ENCODE measurements around the gene AMH.

AMH gene

GRCh38 chr19:2273356-2274184, 24.4 kb downstream of the AMH start:
- Histone ChIP-seq H3K4me1 (ENCODE audit: low read length) (peaks cover 30% of the 10 kb centered on the region), H3K9me3 (ENCODE audit: insufficient read depth, low read length) (no peaks in the 10 kb centered on the region), H3K4me2 (ENCODE audit: low read length) (peak overlapping the region; percentile 89), H2AFZ (ENCODE audit: low read depth, low read length) (no peak overlapping the region), H3K36me3 (replicated peaks; ENCODE audit: low read depth, low read length) (peaks cover 44% of the 10 kb centered on the region), H4K20me1 (ENCODE audit: insufficient read depth, low read length) (peaks cover 66% of the 10 kb centered on the region), H3K4me3 (ENCODE audit: low read length) (peak overlapping the region; percentile 91), H3K27ac (ENCODE audit: low read length) (peak overlapping the region; percentile 87), H3K79me2 (ENCODE audit: low read length) (peaks cover 62% of the 10 kb centered on the region), H3K9ac (ENCODE audit: low read length) (peak overlapping the region; percentile 39), H3K27me3 (ENCODE audit: low read depth, low read length) (no peaks in the 10 kb centered on the region)
- TF ChIP-seq EZH2phosphoT487 (IDR thresholded peaks at IDR 0.05; ENCODE audit: low read depth), result no peak
- peak; percentile 97 for TF ChIP-seq CTCF (IDR thresholded peaks at IDR 0.05; ENCODE audit: low read depth, low read length)

GRCh38 chr19:2274185-2274711, 25.1 kb downstream of the AMH start:
- peaks cover 44% of the 10 kb centered on the region for H3K36me3 ChIP-seq (replicated peaks; ENCODE audit: low read depth, low read length)
- H3K27me3 ChIP-seq (ENCODE audit: low read depth, low read length), result no peaks in the 10 kb centered on the region
- H3K4me1 ChIP-seq (ENCODE audit: low read length), result peaks cover 28% of the 10 kb centered on the region
- peak overlapping the region; percentile 89 for H3K4me2 ChIP-seq (ENCODE audit: low read length)
- H3K79me2 ChIP-seq (ENCODE audit: low read length), result peaks cover 60% of the 10 kb centered on the region
- no peak overlapping the region for H2AFZ ChIP-seq (ENCODE audit: low read depth, low read length)
- H3K4me3 ChIP-seq (ENCODE audit: low read length), result peak overlapping the region; percentile 51
- H4K20me1 ChIP-seq (ENCODE audit: insufficient read depth, low read length), result peaks cover 66% of the 10 kb centered on the region
- H3K9me3 ChIP-seq (ENCODE audit: insufficient read depth, low read length), result no peaks in the 10 kb centered on the region
- peak overlapping the region; percentile 7; the same call in 1 of the 2 replicates for H3K9ac ChIP-seq (ENCODE audit: low read length)
- TF ChIP-seq EZH2phosphoT487 (IDR thresholded peaks at IDR 0.05; ENCODE audit: low read depth) (no peak), CTCF (IDR thresholded peaks at IDR 0.05; ENCODE audit: low read depth, low read length) (no peak)
- peak overlapping the region; percentile 7; the same call in 1 of the 2 replicates for H3K27ac ChIP-seq (ENCODE audit: low read length)

DNA sequence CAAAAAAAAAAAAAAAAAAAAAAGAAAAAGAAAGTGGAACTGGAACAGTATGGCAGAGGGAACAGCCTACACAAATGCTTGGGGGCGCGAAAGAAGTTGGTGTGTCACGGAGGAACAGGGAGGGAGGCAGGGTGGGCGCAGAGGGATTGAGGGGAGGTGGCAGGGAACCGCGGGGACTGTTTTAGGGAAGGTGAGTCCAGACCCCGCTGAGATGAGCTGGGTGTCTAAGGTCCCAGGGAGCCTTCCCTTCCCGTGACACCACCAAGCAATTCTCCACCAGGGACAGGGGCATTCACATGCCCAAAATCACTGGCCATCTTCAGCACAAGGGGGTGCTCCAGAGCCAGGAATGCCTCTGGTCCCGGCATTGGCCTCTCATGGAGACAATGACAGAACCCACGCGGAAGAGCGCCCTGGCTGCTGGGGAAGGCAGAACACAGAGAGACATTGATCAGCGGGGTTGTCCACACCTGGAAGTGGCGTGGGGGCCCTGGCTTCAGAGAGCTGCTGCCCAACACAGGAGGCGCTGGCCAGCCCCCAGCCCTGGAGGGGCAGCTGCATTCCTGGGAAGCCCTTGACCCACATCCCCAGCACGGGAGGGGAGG, 25.9 kb downstream of the AMH start:
- no peak overlapping the region for H3K9ac ChIP-seq (ENCODE audit: low read length)
- H3K4me3 ChIP-seq (ENCODE audit: low read length), result no peak overlapping the region
- peaks cover 59% of the 10 kb centered on the region for H4K20me1 ChIP-seq (ENCODE audit: insufficient read depth, low read length)
- no peak overlapping the region for H3K4me2 ChIP-seq (ENCODE audit: low read length)
- peaks cover 28% of the 10 kb centered on the region for H3K4me1 ChIP-seq (ENCODE audit: low read length)
- H3K9me3 ChIP-seq (ENCODE audit: insufficient read depth, low read length), result no peaks in the 10 kb centered on the region
- no peak overlapping the region for H2AFZ ChIP-seq (ENCODE audit: low read depth, low read length)
- peaks cover 52% of the 10 kb centered on the region for H3K79me2 ChIP-seq (ENCODE audit: low read length)
- H3K27me3 ChIP-seq (ENCODE audit: low read depth, low read length), result no peaks in the 10 kb centered on the region
- peaks cover 41% of the 10 kb centered on the region for H3K36me3 ChIP-seq (replicated peaks; ENCODE audit: low read depth, low read length)
- no peak overlapping the region for H3K27ac ChIP-seq (ENCODE audit: low read length)
- TF ChIP-seq EZH2phosphoT487 (IDR thresholded peaks at IDR 0.05; ENCODE audit: low read depth) (no peak), CTCF (IDR thresholded peaks at IDR 0.05; ENCODE audit: low read depth, low read length) (peak; percentile 40)
